KOPT-K1 (cell line): Measurements from ENCODE around the gene KRTAP5-1.

Experiments
- H3K27ac ChIP-seq: fragments of 200-600 bp; sonication (generic); 2 replicates; pipeline ENCODE4 v1.5.1; 2016; ENCODE audit warnings: antibody characterized with exemption, mild to moderate bottlenecking, low read depth, low read length; ENCODE audit not compliant: poor library complexity, severe bottlenecking
- H3K36me3 ChIP-seq: fragments of 200-600 bp; sonication (generic); 2 replicates; pipeline ENCODE4 v1.5.1; 2017; ENCODE audit warnings: antibody characterized with exemption, mild to moderate bottlenecking, low read length, moderate library complexity; ENCODE audit not compliant: insufficient read depth
- H3K9me3 ChIP-seq: fragments of 200-600 bp; sonication (generic); 2 replicates; pipeline ENCODE4 v1.5.1; 2017; ENCODE audit warnings: antibody characterized with exemption, low read length, mild to moderate bottlenecking; ENCODE audit not compliant: insufficient read depth, poor library complexity, severe bottlenecking

Gene KRTAP5-1

GRCh38 chr11:1561266-1561665 is 23.8 kb downstream of the KRTAP5-1 start:
- no peaks in the 10 kb centered on the region for H3K9me3 ChIP-seq
- no peaks in the 10 kb centered on the region for H3K36me3 ChIP-seq
- H3K27ac ChIP-seq = no peak overlapping the region

GRCh38 chr11:1560649-1561251 is 24.3 kb downstream of the KRTAP5-1 start:
- Histone ChIP-seq H3K27ac (no peak overlapping the region), H3K9me3 (no peaks in the 10 kb centered on the region), H3K36me3 (no peaks in the 10 kb centered on the region)

GRCh38 chr11:1560002-1560648 is 25.0 kb downstream of the KRTAP5-1 start:
- H3K9me3 ChIP-seq = no peaks in the 10 kb centered on the region
- no peak overlapping the region for H3K27ac ChIP-seq
- no peaks in the 10 kb centered on the region for H3K36me3 ChIP-seq

- no peaks in the 10 kb centered on the region for H3K36me3 ChIP-seq
These were observed 25.8 kb downstream of the KRTAP5-1 start for GRCh38 chr11:1559111-1559951.

GRCh38 chr11:1558775-1559110 is 26.3 kb downstream of the KRTAP5-1 start:
- no peaks in the 10 kb centered on the region for H3K9me3 ChIP-seq
- H3K27ac ChIP-seq = no peak overlapping the region
- H3K36me3 ChIP-seq = no peaks in the 10 kb centered on the region

More at GRCh38 chr11:1559111-1559951, 25.8 kb downstream of the KRTAP5-1 start:
- no peaks in the 10 kb centered on the region for H3K9me3 ChIP-seq
- no peak overlapping the region for H3K27ac ChIP-seq

- H3K27ac ChIP-seq = no peak overlapping the region
- no peaks in the 10 kb centered on the region for H3K9me3 ChIP-seq
- no peaks in the 10 kb centered on the region for H3K36me3 ChIP-seq
These were observed 26.9 kb downstream of the KRTAP5-1 start for GRCh38 chr11:1557904-1558774.

GRCh38 chr11:1557051-1557884 is 27.8 kb downstream of the KRTAP5-1 start:
- no peaks in the 10 kb centered on the region for H3K36me3 ChIP-seq
- H3K27ac ChIP-seq = no peak overlapping the region
- no peaks in the 10 kb centered on the region for H3K9me3 ChIP-seq

GRCh38 chr11:1556278-1556902 is 28.7 kb downstream of the KRTAP5-1 start:
- no peak overlapping the region for H3K27ac ChIP-seq
- no peaks in the 10 kb centered on the region for H3K36me3 ChIP-seq
- H3K9me3 ChIP-seq = no peaks in the 10 kb centered on the region

GRCh38 chr11:1555713-1556153 is 29.4 kb downstream of the KRTAP5-1 start:
- Histone ChIP-seq H3K27ac (no peak overlapping the region), H3K36me3 (no peaks in the 10 kb centered on the region), H3K9me3 (no peaks in the 10 kb centered on the region)

- Histone ChIP-seq H3K9me3 (no peaks in the 10 kb centered on the region), H3K36me3 (no peaks in the 10 kb centered on the region), H3K27ac (no peak overlapping the region)
These were observed 29.9 kb downstream of the KRTAP5-1 start for GRCh38 chr11:1554981-1555712.

- Histone ChIP-seq H3K27ac (no peak overlapping the region), H3K9me3 (no peaks in the 10 kb centered on the region), H3K36me3 (no peaks in the 10 kb centered on the region)
These were observed 31.1 kb downstream of the KRTAP5-1 start for GRCh38 chr11:1553808-1554594.

GRCh38 chr11:1549338-1550330 is 35.4 kb downstream of the KRTAP5-1 start:
- H3K27ac ChIP-seq = no peak overlapping the region
- H3K9me3 ChIP-seq = no peaks in the 10 kb centered on the region
- H3K36me3 ChIP-seq = no peaks in the 10 kb centered on the region
